Activated CD4-positive, CD25-positive, alpha-beta regulatory T cell treated with anti-CD3 and anti-CD28 coated beads, Interleukin-2, amount 50 U/mL, for 24 hours (primary cell): ENCODE measurements around the gene KLHL29.

Experiments
- ATAC-seq, 2 donors: fragments of 150-1000 bp; cut with Tn5 transposase; one replicate each; pipeline ENCODE4 v1.10.0; 2021; ENCODE audit warnings: mild to moderate bottlenecking in 1 of 2, moderate library complexity in 1 of 2

Gene KLHL29

GRCh38 chr2:23452853-23453420 lies 68.0 kb downstream of the KLHL29 start:
- ATAC-seq: peak; percentile 17 to 51

GRCh38 chr2:23453432-23453831 lies 68.5 kb downstream of the KLHL29 start:
- no peak for ATAC-seq

GRCh38 chr2:23453836-23454460 lies 69.0 kb downstream of the KLHL29 start:
- ATAC-seq: no peak

GRCh38 chr2:23454501-23455120 lies 69.6 kb downstream of the KLHL29 start:
- no peak for ATAC-seq

GRCh38 chr2:23456396-23456795 lies 71.4 kb downstream of the KLHL29 start:
- no peak for ATAC-seq

- ATAC-seq: no peak
Observed at GRCh38 chr2:23456881-23457760, 72.1 kb downstream of the KLHL29 start.

- ATAC-seq: no peak
Observed at GRCh38 chr2:23457990-23458682, 73.2 kb downstream of the KLHL29 start.

- no peak for ATAC-seq
Observed at GRCh38 chr2:23459032-23459431, 74.1 kb downstream of the KLHL29 start.

- no peak for ATAC-seq
Observed at GRCh38 chr2:23460228-23460627, 75.2 kb downstream of the KLHL29 start.

GRCh38 chr2:23460993-23461392 lies 76.0 kb downstream of the KLHL29 start:
- no peak for ATAC-seq

GRCh38 chr2:23464156-23464555 lies 79.2 kb downstream of the KLHL29 start:
- no peak for ATAC-seq

- ATAC-seq: no peak
Observed at GRCh38 chr2:23464905-23465537, 80.0 kb downstream of the KLHL29 start.

GRCh38 chr2:23465936-23466335 lies 81.0 kb downstream of the KLHL29 start:
- ATAC-seq: no peak

GRCh38 chr2:23467618-23468017 lies 82.6 kb downstream of the KLHL29 start:
- no peak for ATAC-seq

GRCh38 chr2:23468474-23469141 lies 83.6 kb downstream of the KLHL29 start:
- ATAC-seq: no peak

- no peak for ATAC-seq
Observed at GRCh38 chr2:23469142-23469540, 84.2 kb downstream of the KLHL29 start.

- ATAC-seq: no peak
Observed at GRCh38 chr2:23475036-23475435, 90.1 kb downstream of the KLHL29 start.

- ATAC-seq: no peak
Observed at GRCh38 chr2:23475473-23475872, 90.5 kb downstream of the KLHL29 start.

- ATAC-seq: no peak
Observed at GRCh38 chr2:23476786-23477185, 91.8 kb downstream of the KLHL29 start.

- ATAC-seq: no peak
Observed at GRCh38 chr2:23477392-23477791, 92.4 kb downstream of the KLHL29 start.

GRCh38 chr2:23478087-23478932 lies 93.3 kb downstream of the KLHL29 start:
- ATAC-seq: no peak
